ENCODE data around the gene SEC14L3.

The SEC14L3 gene

GRCh38 chr22:30423959-30424533 is 47.8 kb downstream of the SEC14L3 start (continued):
- TF ChIP-seq BCL6B (tag by site-specific recombination; IDR thresholded peaks at IDR 0.05) (0 out of 2 replicates have a peak, but pooled peaks have one; percentile 56), ZNF768 (tag by site-specific recombination; IDR thresholded peaks at IDR 0.05) (no peak), ZBTB8A (tag by site-specific recombination; IDR thresholded peaks at IDR 0.05) (peak; percentile 91), SP2 (tag by site-specific recombination; IDR thresholded peaks at IDR 0.05) (peak; percentile 93), ZIC2 (tag by site-specific recombination; IDR thresholded peaks at IDR 0.05) (peak; percentile 90), ZNF394 (tag by site-specific recombination; IDR thresholded peaks at IDR 0.05; ENCODE audit: borderline replicate concordance) (peak; percentile 100), REPIN1 (tag by site-specific recombination; IDR thresholded peaks at IDR 0.05; ENCODE audit: low read depth) (no peak), ZNF426 (tag by site-specific recombination; IDR thresholded peaks at IDR 0.05) (no peak), ZNF248 (tag by site-specific recombination; IDR thresholded peaks at IDR 0.05) (no peak), TRIM28 (IDR thresholded peaks at IDR 0.05; ENCODE audit: borderline replicate concordance, low read length) (peak; percentile 83), YY2 (tag by site-specific recombination; IDR thresholded peaks at IDR 0.05) (peak; percentile 92), ZNF624 (tag by site-specific recombination; IDR thresholded peaks at IDR 0.05) (no peak), ZNF600 (tag by site-specific recombination; IDR thresholded peaks at IDR 0.05) (peak; percentile 41; the same call in 1 of the 2 replicates), PRDM10 (tag by site-specific recombination; IDR thresholded peaks at IDR 0.05) (peak; percentile 84), KLF8 (tag by site-specific recombination; IDR thresholded peaks at IDR 0.05) (peak; percentile 93), ZNF202 (tag by site-specific recombination; IDR thresholded peaks at IDR 0.05; ENCODE audit: borderline replicate concordance) (no peak), SP7 (tag by site-specific recombination; IDR thresholded peaks at IDR 0.05) (peak; percentile 76; the same call in 1 of the 2 replicates)

- peaks cover 0 to 40% of the 10 kb centered on the region in 2 experiments; a peak in 1 of 3 replicates for H3K36me3 ChIP-seq (ENCODE audit: control insufficient read depth in 2 of 2, insufficient read depth in 1 of 2, low read length in 2 of 2)
- ChIA-PET CTCF (interaction anchor here (0.5 to 7.6 kb wide), 12 partner anchors 10 to 575 kb away, joined by 3 to 71 read pairs (median 6); no protein-coding TSS in a partner anchor), POLR2A (interaction anchor here (0.5 to 6.0 kb wide), 31 partner anchors 10 to 1188 kb away, joined by 3 to 86 read pairs (median 4); partner anchors contain the start of genes CCDC157, INPP5J, MORC2 and PES1)
- peak overlapping the region; percentile 98 for H3K27ac ChIP-seq (ENCODE audit: extremely low read depth, low read depth, low read length)
- H3K9me3 ChIP-seq (ENCODE audit: control insufficient read depth, insufficient read depth, low read depth, low read length) = no peaks in the 10 kb centered on the region
- peak overlapping the region; percentile 63 for H3K4me3 ChIP-seq (ENCODE audit: low read depth, low read length)
- H3K4me1 ChIP-seq (ENCODE audit: control insufficient read depth, insufficient read depth, low read length) = peaks cover 28% of the 10 kb centered on the region
- TF ChIP-seq MZF1 (tag by site-specific recombination; IDR thresholded peaks at IDR 0.05; ENCODE audit: borderline replicate concordance) (no peak), ZNF785 (tag by site-specific recombination; IDR thresholded peaks at IDR 0.05) (peak; percentile 17; the same call in 1 of the 2 replicates), RBAK (tag by site-specific recombination; IDR thresholded peaks at IDR 0.05) (no peak), ZFP37 (tag by site-specific recombination; IDR thresholded peaks at IDR 0.05) (peak; percentile 42; the same call in 1 of the 2 replicates), ZIC2 (tag by site-specific recombination; IDR thresholded peaks at IDR 0.05) (peak; percentile 90), ZNF335 (tag by site-specific recombination; conservative IDR thresholded peaks at IDR 0.05) (peak; percentile 94; the same call in 1 of the 2 replicates), ZNF791 (tag by site-specific recombination; IDR thresholded peaks at IDR 0.05) (no peak), GLI4 (tag by site-specific recombination; IDR thresholded peaks at IDR 0.05) (peak; percentile 53; the same call in 1 of the 2 replicates), ZBTB10 (tag by site-specific recombination; IDR thresholded peaks at IDR 0.05) (peak; percentile 37; the same call in 1 of the 2 replicates), KLF16 (tag by site-specific recombination; IDR thresholded peaks at IDR 0.05) (peak; percentile 31; the same call in 1 of the 2 replicates), CTCF (tag by site-specific recombination; IDR thresholded peaks at IDR 0.05) (peak; percentile 45; the same call in 1 of the 2 replicates)
Measured at GRCh38 chr22:30423301-30423958, 48.4 kb downstream of the SEC14L3 start.
